ENCODE measurements around the gene FAM9C. TPM values are rescaled to one million over a fixed set of nuclear protein-coding genes. Genes with fewer than 3 reads are reported as not detected.

Gene FAM9C
- total RNA-seq, 1 donor from 2014 or later, result not detected

GRCh38 chrX:13010546-13010945 lies 33.9 kb downstream of the FAM9C start:
- no peak for TF ChIP-seq CTCF (IDR thresholded peaks at IDR 0.05)
- H3K4me1 Mint-ChIP-seq (ENCODE audit: unreplicated experiment), result peaks cover 54% of the 10 kb centered on the region
- H3K27me3 Mint-ChIP-seq (ENCODE audit: unreplicated experiment), result no peaks in the 10 kb centered on the region
- no peaks in the 10 kb centered on the region for H3K36me3 Mint-ChIP-seq (ENCODE audit: unreplicated experiment)
- H3K4me3 Mint-ChIP-seq (ENCODE audit: unreplicated experiment), result no peak overlapping the region
- H3K27ac Mint-ChIP-seq (ENCODE audit: unreplicated experiment), result no peak overlapping the region
- peaks cover 7% of the 10 kb centered on the region for H3K9me3 Mint-ChIP-seq (ENCODE audit: unreplicated experiment)
- DNase-seq (ENCODE audit: extremely low spot score, unreplicated experiment), result no peak

- no peak for DNase-seq (ENCODE audit: extremely low spot score, unreplicated experiment)
- H3K27me3 Mint-ChIP-seq (ENCODE audit: unreplicated experiment), result no peaks in the 10 kb centered on the region
- H3K9me3 Mint-ChIP-seq (ENCODE audit: unreplicated experiment), result peaks cover 7% of the 10 kb centered on the region
- no peak for TF ChIP-seq CTCF (IDR thresholded peaks at IDR 0.05)
- H3K36me3 Mint-ChIP-seq (ENCODE audit: unreplicated experiment), result no peaks in the 10 kb centered on the region
- peaks cover 52% of the 10 kb centered on the region for H3K4me1 Mint-ChIP-seq (ENCODE audit: unreplicated experiment)
- no peak overlapping the region for H3K27ac Mint-ChIP-seq (ENCODE audit: unreplicated experiment)
- H3K4me3 Mint-ChIP-seq (ENCODE audit: unreplicated experiment), result no peak overlapping the region
Measured at GRCh38 chrX:13009844-13010243, 34.6 kb downstream of the FAM9C start.

- TF ChIP-seq CTCF (IDR thresholded peaks at IDR 0.05), result no peak
- Mint-ChIP-seq H3K27ac (ENCODE audit: unreplicated experiment) (no peak overlapping the region), H3K27me3 (ENCODE audit: unreplicated experiment) (no peaks in the 10 kb centered on the region), H3K4me3 (ENCODE audit: unreplicated experiment) (no peak overlapping the region), H3K4me1 (ENCODE audit: unreplicated experiment) (peaks cover 49% of the 10 kb centered on the region), H3K36me3 (ENCODE audit: unreplicated experiment) (no peaks in the 10 kb centered on the region), H3K9me3 (ENCODE audit: unreplicated experiment) (peaks cover 7% of the 10 kb centered on the region)
- no peak for DNase-seq (ENCODE audit: extremely low spot score, unreplicated experiment)
Measured at GRCh38 chrX:13009273-13009672, 35.1 kb downstream of the FAM9C start.

GRCh38 chrX:13008851-13009250 lies 35.6 kb downstream of the FAM9C start:
- H3K9me3 Mint-ChIP-seq (ENCODE audit: unreplicated experiment), result peaks cover 7% of the 10 kb centered on the region
- no peaks in the 10 kb centered on the region for H3K36me3 Mint-ChIP-seq (ENCODE audit: unreplicated experiment)
- peaks cover 48% of the 10 kb centered on the region for H3K4me1 Mint-ChIP-seq (ENCODE audit: unreplicated experiment)
- no peaks in the 10 kb centered on the region for H3K27me3 Mint-ChIP-seq (ENCODE audit: unreplicated experiment)
- no peak overlapping the region for H3K27ac Mint-ChIP-seq (ENCODE audit: unreplicated experiment)
- DNase-seq (ENCODE audit: extremely low spot score, unreplicated experiment), result no peak
- no peak overlapping the region for H3K4me3 Mint-ChIP-seq (ENCODE audit: unreplicated experiment)
- TF ChIP-seq CTCF (IDR thresholded peaks at IDR 0.05), result no peak

- Mint-ChIP-seq H3K4me1 (ENCODE audit: unreplicated experiment) (peaks cover 42% of the 10 kb centered on the region), H3K9me3 (ENCODE audit: unreplicated experiment) (peaks cover 7% of the 10 kb centered on the region), H3K4me3 (ENCODE audit: unreplicated experiment) (no peak overlapping the region), H3K36me3 (ENCODE audit: unreplicated experiment) (no peaks in the 10 kb centered on the region), H3K27ac (ENCODE audit: unreplicated experiment) (peak overlapping the region; percentile 69), H3K27me3 (ENCODE audit: unreplicated experiment) (no peaks in the 10 kb centered on the region)
- no peak for TF ChIP-seq CTCF (IDR thresholded peaks at IDR 0.05)
- no peak for DNase-seq (ENCODE audit: extremely low spot score, unreplicated experiment)
Measured at GRCh38 chrX:13008189-13008533, 36.3 kb downstream of the FAM9C start.

Measured in osteocyte (in vitro differentiated cells).